GM21367 (cell line): ENCODE measurements around the gene SRP54.
A peak's percentile ranks its signal among the peaks of the same experiment; 100 is the strongest.
"Not testable (repeated sequence)": the region's sequence is repeated elsewhere in the genome, so short reads cannot be mapped to it uniquely, and the experiment has no call there.

Experiments used
- ATAC-seq: cut with Tn5 transposase; IDR thresholded peaks from one replicate; pipeline ENCODE4 v1.9.1; 2021; ENCODE audit not compliant: unreplicated experiment

The SRP54 gene

GRCh38 chr14:34983148-34983760, 462 bp downstream of the SRP54 start:
- peak; percentile 15 for ATAC-seq

- ATAC-seq = no peak
These were observed 994 bp downstream of the SRP54 start for GRCh38 chr14:34983786-34984185.

GRCh38 chr14:34985740-34986139, 2.9 kb downstream of the SRP54 start:
- ATAC-seq = no peak

GRCh38 chr14:34987180-34987579, 4.4 kb downstream of the SRP54 start:
- ATAC-seq = no peak

GRCh38 chr14:34989762-34990161, 7.0 kb downstream of the SRP54 start:
- ATAC-seq = no peak

GRCh38 chr14:34993426-34993825, 10.6 kb downstream of the SRP54 start:
- ATAC-seq = no peak

- ATAC-seq = no peak
These were observed 11.9 kb downstream of the SRP54 start for GRCh38 chr14:34994668-34995067.

GRCh38 chr14:34997762-34998161, 15.0 kb downstream of the SRP54 start:
- ATAC-seq = no peak

- ATAC-seq = no peak
These were observed 16.7 kb downstream of the SRP54 start for GRCh38 chr14:34999500-34999899.

- ATAC-seq = no peak
These were observed 18.8 kb downstream of the SRP54 start for GRCh38 chr14:35001621-35002020.

GRCh38 chr14:35004839-35005238, 22.0 kb downstream of the SRP54 start:
- ATAC-seq = no peak

GRCh38 chr14:35016568-35016967, 33.8 kb downstream of the SRP54 start:
- ATAC-seq = no peak

- no peak for ATAC-seq
These were observed 37.9 kb downstream of the SRP54 start for GRCh38 chr14:35020713-35021112.

- ATAC-seq = no peak
These were observed 45.6 kb downstream of the SRP54 start for GRCh38 chr14:35028435-35028834.

- ATAC-seq = no peak
These were observed 49.8 kb downstream of the SRP54 start for GRCh38 chr14:35032562-35032961.

- ATAC-seq = no peak
These were observed 51.6 kb downstream of the SRP54 start for GRCh38 chr14:35034440-35034833.

- ATAC-seq = not testable (repeated sequence)
These were observed 52.3 kb downstream of the SRP54 start for GRCh38 chr14:35034944-35035554.

GRCh38 chr14:35038312-35038711, 55.5 kb downstream of the SRP54 start:
- not testable (repeated sequence) for ATAC-seq

GRCh38 chr14:35042632-35043031, 59.8 kb downstream of the SRP54 start:
- ATAC-seq = no peak

- ATAC-seq = no peak
These were observed 60.3 kb downstream of the SRP54 start for GRCh38 chr14:35043046-35043445.

GRCh38 chr14:35044939-35045797, 62.4 kb downstream of the SRP54 start:
- ATAC-seq = no peak

- ATAC-seq = no peak
These were observed 62.9 kb downstream of the SRP54 start for GRCh38 chr14:35045798-35046047.
